GM19372 (cell line): ENCODE results near the gene C1orf159.

Experiments used
- ATAC-seq: cut with Tn5 transposase; IDR thresholded peaks from one replicate; pipeline ENCODE4 v1.9.1; 2021; ENCODE audit warnings: mild to moderate bottlenecking, low read depth, moderate library complexity; ENCODE audit not compliant: unreplicated experiment

The C1orf159 gene

GRCh38 chr1:1132956-1133750, 17.3 kb upstream of the C1orf159 start:
- no peak for ATAC-seq

GRCh38 chr1:1132042-1132950, 16.4 kb upstream of the C1orf159 start:
- no peak for ATAC-seq

DNA sequence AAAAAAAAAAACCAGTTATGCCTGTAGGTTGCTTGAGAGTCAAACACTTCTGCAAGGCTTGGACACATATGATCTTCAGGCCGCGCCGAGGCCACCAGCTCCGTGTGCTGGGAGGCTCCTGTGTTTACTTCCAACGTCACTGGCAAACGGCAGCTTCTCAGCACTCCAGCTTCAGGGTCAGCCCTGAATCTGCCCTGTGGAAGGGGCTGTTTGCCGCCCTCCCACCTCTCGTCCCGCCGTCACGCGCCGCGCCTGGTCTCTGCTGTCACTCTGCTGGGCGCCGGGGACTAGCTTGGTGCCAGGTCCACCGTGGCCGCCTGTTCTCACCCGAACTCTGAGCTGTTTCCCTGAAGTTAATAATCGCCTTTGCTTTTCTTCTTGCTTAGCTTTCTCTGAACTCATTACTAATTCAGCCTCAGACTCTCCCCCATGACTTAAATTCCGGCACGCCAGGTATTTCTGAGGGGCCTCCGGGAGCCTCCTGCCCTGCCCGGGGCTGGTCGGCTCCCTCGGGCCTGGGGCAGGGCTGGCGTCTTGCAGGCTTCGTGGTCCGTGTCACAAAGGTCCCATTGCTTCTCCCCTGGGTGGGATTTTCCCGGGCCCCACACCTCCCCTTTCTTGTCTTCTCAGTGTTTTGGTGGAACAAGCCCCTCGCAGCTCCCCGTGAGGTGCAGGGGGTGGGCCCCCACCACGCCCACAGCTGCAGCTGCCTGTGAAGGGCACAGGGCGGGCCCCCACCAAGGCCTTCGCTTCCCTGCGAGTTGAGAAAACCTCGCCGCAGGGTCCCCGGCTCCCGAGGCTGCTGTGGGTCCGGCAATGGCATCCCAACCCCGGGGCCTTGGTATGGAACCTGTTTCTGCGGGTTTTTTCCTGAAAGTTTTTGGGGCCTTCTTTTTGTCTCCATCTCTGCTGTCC, 14.6 kb upstream of the C1orf159 start:
- ATAC-seq: no peak

- no peak for ATAC-seq
Measured at GRCh38 chr1:1129381-1129821, 13.5 kb upstream of the C1orf159 start.

DNA sequence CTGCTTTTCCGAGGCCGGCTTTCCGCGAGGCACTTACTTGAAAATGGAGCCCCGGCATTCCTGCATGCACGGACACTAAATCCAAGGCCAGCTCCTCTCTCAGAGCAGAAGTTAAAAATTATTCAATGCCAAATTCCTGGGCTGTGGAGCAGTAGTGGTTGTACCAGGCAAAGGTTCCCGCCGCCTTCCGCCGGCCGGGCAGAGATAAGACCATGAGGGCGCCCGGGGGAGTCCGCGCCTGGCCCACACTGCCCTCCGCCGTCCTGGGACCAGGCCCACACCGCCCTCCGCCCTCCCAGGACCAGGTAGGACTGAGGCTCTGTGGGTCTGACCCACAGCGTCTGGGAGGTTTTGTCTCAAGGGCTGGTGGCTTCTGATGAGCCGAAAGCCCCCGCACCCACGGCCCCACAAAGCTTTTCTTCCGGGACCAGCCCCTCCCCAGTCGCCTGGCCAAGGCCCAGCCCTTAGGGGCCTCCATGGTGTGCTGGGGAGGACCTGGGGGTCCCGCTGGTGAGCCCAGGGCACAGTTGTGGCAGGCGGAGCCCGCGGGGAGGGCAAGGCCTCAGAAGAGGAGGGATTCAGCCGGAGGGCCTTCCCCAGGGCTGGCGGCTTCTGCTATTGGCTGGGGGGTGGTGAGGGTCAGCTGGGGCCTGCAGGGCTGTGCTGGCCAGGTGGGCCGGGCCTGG, 12.7 kb upstream of the C1orf159 start:
- no peak for ATAC-seq

- no peak for ATAC-seq
Measured at GRCh38 chr1:1127551-1128451, 11.9 kb upstream of the C1orf159 start.

DNA sequence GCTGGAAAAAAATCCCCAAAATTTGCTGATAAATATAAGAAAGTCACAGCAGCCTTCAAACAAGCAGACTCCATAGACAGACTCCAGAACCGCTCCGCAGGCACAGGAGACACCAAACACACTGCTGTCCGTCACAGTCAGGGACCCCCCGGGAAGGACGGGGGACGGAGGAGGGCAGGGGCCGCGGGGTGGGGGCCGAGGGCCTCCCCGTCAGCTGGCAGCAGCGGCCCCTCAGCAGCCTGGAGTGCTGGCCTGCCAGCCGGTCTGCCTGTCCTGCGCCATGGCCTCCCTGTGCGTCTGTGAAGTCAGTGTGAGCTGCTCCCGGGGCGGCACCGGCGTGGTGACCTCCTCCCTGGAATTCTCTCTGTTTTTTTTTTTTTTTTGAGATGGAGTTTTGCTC, 10.1 kb upstream of the C1orf159 start:
- no peak for ATAC-seq

DNA sequence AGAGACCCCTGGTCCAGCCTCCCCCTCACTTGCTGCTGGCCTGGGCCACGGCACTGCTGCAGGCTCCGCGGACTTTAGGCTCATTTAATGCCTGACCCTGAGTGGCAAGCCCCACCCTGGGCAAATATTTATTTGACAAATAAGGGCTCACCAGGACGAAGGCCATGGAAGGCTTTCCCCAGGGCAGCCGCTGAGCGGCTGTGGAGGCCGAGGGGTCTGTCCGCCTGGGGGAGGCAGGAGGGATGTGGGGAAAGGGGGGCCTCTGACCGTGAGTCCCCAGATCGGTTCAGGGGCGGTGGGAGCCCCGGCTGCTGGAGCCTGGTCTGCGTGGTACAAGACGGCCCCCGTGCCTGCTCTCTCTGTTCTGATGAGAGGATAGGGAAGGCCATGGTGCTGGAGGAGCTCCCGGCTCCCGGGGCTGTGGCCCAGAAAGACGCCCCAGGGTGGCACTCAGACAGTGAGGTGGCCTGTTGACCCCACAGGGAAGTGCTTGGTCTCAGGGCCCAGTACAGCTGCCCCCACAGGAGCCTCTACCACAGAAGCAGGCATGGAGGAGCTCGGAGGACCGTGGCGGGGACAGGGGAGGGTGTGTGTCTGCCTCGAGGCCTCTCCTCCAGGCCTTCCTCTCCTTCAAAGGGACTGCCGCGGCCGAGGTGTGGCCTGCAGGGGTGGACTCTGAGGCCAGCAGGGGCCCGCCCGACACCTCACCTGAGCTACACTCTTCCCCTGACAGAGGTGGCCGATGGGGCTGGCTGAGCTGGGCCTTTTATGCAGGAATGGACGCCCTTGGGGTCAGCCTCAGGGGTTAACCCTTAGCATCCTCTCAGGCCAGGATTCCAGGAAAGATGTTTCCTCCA, 9.1 kb upstream of the C1orf159 start:
- ATAC-seq: no peak

DNA sequence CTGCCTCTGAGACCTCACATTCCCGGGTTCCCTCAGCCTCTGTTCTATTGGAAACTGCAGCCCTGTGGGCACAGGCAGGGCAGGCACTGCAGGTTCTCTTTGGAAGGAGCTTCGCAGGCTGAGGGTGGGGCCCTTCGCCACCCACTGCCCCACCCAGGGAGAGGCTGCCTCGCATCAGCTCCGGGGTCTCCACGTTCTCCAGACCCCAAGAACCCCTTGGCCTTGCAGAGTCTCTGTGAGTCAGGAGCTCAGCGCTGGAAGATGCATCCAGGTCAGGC, 8.6 kb upstream of the C1orf159 start:
- no peak for ATAC-seq

DNA sequence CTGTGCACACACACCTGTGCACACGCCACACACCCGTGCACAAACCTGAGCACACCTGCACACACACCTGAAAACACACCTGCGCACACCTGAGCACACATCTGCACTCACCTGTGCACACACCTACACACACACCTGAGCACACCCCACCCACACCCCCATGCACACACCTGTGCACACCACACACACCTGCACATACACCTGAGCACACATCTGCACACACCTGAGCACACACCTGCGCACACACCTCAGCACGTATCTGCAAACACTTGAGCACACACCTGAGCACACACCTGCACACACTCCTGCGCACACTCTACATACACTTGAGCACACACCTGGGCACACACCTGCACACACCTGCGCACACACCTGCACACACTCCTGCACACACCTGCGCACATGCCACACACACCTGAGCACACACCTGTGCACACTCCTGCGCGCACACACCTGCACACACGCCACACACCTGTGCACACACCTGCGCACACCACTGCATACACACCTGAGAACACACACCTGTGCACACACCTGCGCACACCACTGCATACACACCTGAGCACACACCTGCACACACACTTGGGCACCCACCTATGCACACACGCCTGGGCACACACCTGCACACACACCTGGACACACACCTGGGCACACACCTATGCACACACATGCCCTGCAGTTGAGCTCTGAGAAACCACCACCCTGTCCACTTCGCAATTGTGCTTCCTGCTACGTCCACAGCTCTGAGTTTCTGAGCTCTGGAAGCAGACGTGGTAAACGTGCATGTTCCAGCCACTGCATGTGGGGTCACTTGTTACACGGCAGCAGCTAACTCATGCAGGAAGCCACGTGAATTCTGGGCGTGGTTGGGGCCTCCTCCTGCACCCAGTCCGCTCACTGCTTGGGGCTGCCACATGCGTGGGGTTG, 8.0 kb upstream of the C1orf159 start:
- no peak for ATAC-seq

DNA sequence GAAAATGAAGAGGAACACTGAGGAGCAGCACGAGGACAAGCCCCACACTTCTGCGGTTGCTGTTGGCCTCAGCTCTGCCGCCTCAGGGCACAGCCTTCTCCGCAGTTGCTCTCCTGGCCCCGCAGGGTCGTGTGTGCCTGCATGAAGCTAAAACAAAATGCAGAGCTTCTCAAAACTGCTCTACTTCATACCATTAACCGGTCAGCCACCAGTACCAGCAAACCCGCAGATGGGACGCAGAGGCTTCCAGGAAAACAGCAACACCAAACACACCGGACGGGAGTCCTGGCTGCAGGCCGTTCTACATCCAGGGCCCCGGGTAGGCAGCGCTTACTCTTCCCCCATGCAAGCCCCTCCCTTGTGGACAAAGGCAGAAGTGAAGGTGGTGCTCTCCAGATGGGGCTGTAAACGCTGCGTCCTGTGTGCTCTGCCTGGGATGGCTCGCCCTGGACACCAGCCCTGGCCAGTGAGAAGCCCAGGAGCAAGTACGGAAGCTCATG, 7.1 kb upstream of the C1orf159 start:
- no peak for ATAC-seq

DNA sequence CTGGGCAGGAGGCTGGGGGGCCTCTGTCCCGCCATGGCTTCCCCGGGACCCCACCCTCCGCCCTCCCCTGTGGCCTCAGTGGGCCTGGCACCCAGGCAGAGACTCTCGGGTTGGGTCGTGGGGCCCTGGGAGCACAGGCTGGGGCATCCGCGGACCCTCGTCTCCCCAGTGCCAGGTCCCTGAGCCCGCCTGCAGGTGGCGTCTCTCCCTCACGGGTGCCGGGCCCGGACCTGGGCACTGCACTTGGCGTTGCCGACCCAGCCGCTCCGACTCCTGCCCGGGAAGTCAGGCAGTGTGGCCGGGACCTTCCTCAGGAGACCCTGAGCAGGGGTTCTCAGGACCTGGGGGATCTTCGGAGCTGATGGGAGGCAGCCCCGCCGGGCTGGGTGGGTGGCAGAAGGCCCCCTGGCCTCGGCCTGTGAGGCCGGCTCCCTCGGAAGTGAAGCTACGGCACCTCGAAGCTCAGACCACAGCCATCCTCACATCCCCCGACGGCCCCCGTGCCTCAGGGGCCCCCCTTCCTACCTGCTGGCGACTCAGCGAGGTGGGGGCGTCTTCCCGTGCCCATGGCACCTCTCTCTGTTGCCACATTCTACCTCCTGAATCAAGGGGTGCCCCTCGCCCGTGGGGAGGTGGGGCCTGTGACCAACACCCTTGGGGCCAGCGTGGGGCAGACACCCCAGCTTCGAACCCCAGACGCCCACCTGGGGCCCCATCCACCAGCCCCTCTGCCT, 6.4 kb upstream of the C1orf159 start:
- ATAC-seq: no peak

DNA sequence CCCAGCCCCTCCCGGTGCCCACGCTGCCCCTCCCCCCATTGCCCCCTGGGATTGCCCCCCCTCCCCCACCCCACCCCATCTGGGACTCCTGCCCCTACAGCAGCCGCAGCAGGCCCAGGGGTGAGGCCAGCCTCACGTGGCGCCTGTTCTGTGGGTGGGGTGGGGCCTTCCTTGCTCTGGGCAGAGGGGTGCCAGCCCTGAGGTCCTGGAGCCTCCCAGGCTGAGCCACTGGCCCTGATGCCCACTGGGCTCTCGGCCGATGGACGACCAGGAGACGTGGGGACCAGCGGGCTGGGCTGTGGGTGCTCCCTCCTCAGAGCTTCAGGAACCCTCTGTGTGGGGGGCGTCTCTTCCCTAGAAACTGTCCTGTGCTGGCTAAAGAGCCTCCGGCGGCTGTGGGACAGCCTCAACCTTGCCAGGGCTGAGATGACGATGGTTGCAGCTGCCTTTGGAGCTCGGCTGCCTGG, 5.8 kb upstream of the C1orf159 start:
- no peak for ATAC-seq

DNA sequence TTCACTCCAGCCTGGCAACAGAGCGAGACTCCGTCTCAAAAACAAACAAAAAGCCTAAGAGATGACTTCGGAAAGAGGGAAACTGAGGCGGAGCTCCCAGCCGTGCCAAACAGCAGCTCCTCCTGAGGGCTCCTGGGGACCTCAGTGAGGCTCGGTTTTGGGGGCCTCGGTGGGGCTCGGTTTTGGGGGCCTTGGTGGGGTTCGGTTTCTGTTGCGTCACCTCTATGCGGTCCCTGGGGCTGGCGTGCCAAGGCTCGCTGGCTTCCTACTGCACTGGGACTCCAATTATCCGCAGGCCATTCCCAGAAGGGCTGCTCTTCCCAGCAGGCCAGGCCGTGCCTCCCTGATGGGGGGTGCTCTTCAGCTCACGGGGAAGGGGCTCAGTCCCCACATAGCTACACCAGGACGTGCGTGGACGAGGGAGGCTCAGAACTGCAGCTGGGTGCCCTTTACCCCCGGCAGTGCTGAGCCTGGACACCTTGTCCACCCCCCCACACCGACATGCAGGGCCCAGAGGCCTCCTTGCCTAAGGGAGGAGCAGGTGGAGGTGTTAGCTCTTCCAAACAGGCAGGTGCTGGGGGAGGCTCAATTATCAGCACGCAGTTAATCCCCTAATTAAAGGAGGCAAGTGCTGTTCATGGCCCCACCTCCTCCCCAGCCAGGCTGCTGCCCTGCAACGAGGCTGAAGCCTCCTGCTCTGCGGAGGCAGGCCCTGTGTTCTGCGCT, 5.1 kb upstream of the C1orf159 start:
- ATAC-seq: no peak

DNA sequence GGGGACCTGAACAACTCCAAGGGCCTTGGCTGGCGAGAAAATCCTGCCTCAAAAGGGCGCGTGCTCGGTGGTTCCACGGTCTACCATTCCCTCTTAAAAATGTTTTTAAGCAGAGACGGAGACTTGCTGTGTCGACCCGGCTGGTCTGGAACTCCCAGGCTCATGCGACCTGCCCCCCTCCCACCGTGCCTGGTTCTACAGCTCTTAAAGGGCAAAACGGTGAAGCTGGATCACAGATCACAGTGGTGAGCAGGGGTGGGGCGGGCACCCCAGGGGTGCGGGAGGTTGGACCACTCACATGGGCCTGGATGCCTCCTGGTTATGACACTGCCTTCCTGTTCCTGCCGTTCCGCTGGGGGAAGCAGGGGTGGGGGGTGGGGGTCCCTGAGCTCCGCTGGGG, 4.2 kb upstream of the C1orf159 start:
- no peak for ATAC-seq
